ENCODE results near the gene STARD4. TPM values are rescaled to one million over a fixed set of nuclear protein-coding genes. Genes with fewer than 3 reads are reported as not detected.

Gene STARD4
- total RNA-seq, 1 donor from 2014 or later = 157 TPM

DNA sequence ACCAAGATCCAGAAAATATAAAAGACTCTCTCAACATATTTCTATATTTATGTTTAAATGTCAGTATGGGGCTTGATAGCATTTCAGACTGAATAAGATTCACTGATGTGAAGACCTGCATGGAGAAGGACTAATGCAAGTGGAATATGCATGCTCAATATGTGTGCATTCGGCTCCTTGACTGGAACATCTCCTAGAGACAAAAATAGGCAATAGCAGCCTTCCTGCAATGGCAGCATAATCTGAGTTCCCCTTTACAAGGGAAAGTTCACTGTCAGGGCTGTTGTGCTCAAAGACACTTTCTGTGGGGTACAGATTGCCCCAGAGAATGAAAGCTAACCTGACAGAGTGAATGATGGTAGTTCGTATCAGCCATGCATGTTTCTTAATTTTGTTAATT is 42.4 kb downstream of the STARD4 start:
- no peak overlapping the region for H3K27ac ChIP-seq
- TF ChIP-seq EZH2 (IDR thresholded peaks at IDR 0.05) = no peak
- no peak for TF ChIP-seq EZH2phosphoT487 (IDR thresholded peaks at IDR 0.05)
- H3K4me3 Mint-ChIP-seq = no peak overlapping the region

DNA sequence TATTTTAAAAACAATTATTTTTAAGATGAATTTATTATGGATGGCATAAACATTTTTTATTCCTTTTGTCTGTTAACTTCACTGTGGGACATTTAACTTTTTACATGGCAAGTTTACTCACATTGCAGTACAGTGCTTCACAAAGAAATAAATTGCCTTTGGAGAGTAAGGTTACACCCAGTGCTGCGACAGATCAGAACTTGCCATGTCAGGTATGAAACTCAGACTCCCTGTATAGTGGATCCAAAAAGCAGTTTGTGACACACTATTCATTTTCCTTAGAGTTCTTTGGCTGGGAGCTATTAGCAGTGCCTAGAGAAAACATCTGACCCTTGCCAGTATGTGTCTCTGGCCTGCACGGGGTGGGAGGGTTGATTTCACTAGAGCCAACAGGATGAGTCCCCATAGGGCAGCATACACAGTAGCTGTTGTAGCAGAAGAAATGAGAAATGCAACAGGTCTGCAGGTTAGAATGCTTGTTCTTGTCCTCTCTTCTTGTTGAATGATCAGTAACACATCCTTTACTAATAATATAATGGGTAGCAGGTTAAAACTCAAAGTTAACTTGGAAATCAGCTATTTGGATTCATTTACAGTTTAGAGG is 42.9 kb downstream of the STARD4 start:
- no peaks in the 10 kb centered on the region for H4K20me1 ChIP-seq (ENCODE audit: low read depth)
- no peaks in the 10 kb centered on the region for H3K4me1 Mint-ChIP-seq
- H3K4me1 ChIP-seq = no peaks in the 10 kb centered on the region
- H3K36me3 Mint-ChIP-seq = no peaks in the 10 kb centered on the region
- no peak overlapping the region for H3K27ac ChIP-seq
- H3K4me3 Mint-ChIP-seq = no peak overlapping the region
- no peaks in the 10 kb centered on the region for H3K79me2 ChIP-seq (ENCODE audit: low read depth)
- no peaks in the 10 kb centered on the region for H3K9me3 ChIP-seq (ENCODE audit: low read depth)
- no peaks in the 10 kb centered on the region for H3F3A ChIP-seq (ENCODE audit: low read depth)
- no peaks in the 10 kb centered on the region for H3K27me3 ChIP-seq
- no peak overlapping the region for H3K27ac Mint-ChIP-seq
- TF ChIP-seq EZH2 (IDR thresholded peaks at IDR 0.05) = no peak
- no peak overlapping the region for H3K4me2 ChIP-seq
- DNase-seq (ENCODE audit: low spot score) = no peak
- H2AFZ ChIP-seq (replicated peaks) = no peak overlapping the region
- H3K4me3 ChIP-seq = no peak overlapping the region
- H3K9me3 Mint-ChIP-seq = peaks cover 5% of the 10 kb centered on the region
- H3K9ac ChIP-seq = no peak overlapping the region
- H3K27me3 Mint-ChIP-seq (ENCODE audit: insufficient read depth, low read depth) = no peaks in the 10 kb centered on the region
- H3K36me3 ChIP-seq = no peaks in the 10 kb centered on the region

More for the DNA sequence above, 42.4 kb downstream of the STARD4 start:
- peaks cover 4% of the 10 kb centered on the region for H3K9me3 Mint-ChIP-seq
- no peaks in the 10 kb centered on the region for H4K20me1 ChIP-seq (ENCODE audit: low read depth)
- H3K4me1 Mint-ChIP-seq = no peaks in the 10 kb centered on the region
- no peaks in the 10 kb centered on the region for H3K36me3 ChIP-seq
- H3K27ac Mint-ChIP-seq = no peak overlapping the region
- no peaks in the 10 kb centered on the region for H3K27me3 Mint-ChIP-seq (ENCODE audit: insufficient read depth, low read depth)
- H2AFZ ChIP-seq (replicated peaks) = no peak overlapping the region
- H3K9me3 ChIP-seq (ENCODE audit: low read depth) = no peaks in the 10 kb centered on the region
- H3K4me3 ChIP-seq = no peak overlapping the region
- H3K79me2 ChIP-seq (ENCODE audit: low read depth) = no peaks in the 10 kb centered on the region
- H3K9ac ChIP-seq = no peak overlapping the region
- H3K27me3 ChIP-seq = no peaks in the 10 kb centered on the region
- no peak for DNase-seq (ENCODE audit: low spot score)
- no peaks in the 10 kb centered on the region for H3K4me1 ChIP-seq
- H3F3A ChIP-seq (ENCODE audit: low read depth) = no peaks in the 10 kb centered on the region
- no peaks in the 10 kb centered on the region for H3K36me3 Mint-ChIP-seq
- no peak overlapping the region for H3K4me2 ChIP-seq

DNA sequence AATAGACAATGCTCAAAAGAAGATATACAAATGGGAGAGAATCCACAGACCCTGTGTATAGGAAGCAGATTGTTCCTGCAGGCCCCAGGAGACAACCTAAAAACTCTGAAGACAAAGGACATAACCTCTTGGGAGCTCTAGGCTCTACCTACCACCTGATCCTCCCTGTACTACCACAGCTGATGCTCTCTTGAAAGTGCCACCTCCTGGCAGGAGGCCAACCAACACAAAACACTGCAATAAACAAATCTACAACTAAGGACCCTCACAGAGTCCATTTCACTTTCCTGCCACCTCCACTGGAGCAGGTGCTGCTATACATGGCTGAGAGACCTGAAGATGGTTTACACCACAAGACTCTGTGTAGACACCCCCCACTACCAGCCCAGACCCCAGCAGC is 49.0 kb downstream of the STARD4 start:
- H3K4me2 ChIP-seq = no peak overlapping the region
- DNase-seq (ENCODE audit: low spot score) = no peak
- TF ChIP-seq, protein P1, sequence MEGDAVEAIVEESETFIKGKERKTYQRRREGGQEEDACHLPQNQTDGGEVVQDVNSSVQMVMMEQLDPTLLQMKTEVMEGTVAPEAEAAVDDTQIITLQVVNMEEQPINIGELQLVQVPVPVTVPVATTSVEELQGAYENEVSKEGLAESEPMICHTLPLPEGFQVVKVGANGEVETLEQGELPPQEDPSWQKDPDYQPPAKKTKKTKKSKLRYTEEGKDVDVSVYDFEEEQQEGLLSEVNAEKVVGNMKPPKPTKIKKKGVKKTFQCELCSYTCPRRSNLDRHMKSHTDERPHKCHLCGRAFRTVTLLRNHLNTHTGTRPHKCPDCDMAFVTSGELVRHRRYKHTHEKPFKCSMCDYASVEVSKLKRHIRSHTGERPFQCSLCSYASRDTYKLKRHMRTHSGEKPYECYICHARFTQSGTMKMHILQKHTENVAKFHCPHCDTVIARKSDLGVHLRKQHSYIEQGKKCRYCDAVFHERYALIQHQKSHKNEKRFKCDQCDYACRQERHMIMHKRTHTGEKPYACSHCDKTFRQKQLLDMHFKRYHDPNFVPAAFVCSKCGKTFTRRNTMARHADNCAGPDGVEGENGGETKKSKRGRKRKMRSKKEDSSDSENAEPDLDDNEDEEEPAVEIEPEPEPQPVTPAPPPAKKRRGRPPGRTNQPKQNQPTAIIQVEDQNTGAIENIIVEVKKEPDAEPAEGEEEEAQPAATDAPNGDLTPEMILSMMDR (IDR thresholded peaks at IDR 0.05) = no peak
- TF ChIP-seq EZH2phosphoT487 (IDR thresholded peaks at IDR 0.05) (no peak), EZH2 (IDR thresholded peaks at IDR 0.05) (no peak)
- no peaks in the 10 kb centered on the region for H3K27me3 ChIP-seq
- H3K27ac Mint-ChIP-seq = no peak overlapping the region
- no peak overlapping the region for H3K9ac ChIP-seq
- H4K20me1 ChIP-seq (ENCODE audit: low read depth) = no peaks in the 10 kb centered on the region
- H3K9me3 Mint-ChIP-seq = peaks cover 11% of the 10 kb centered on the region
- H3K36me3 Mint-ChIP-seq = no peaks in the 10 kb centered on the region
- no peaks in the 10 kb centered on the region for H3K4me1 ChIP-seq
- H3K36me3 ChIP-seq = no peaks in the 10 kb centered on the region
- H2AFZ ChIP-seq (replicated peaks) = peak overlapping the region; percentile 57
- H3K27ac ChIP-seq = no peak overlapping the region
- H3K27me3 Mint-ChIP-seq (ENCODE audit: insufficient read depth, low read depth) = no peaks in the 10 kb centered on the region
- peaks cover 4% of the 10 kb centered on the region for H3K4me1 Mint-ChIP-seq
- H3K79me2 ChIP-seq (ENCODE audit: low read depth) = no peaks in the 10 kb centered on the region
- no peak overlapping the region for H3K4me3 Mint-ChIP-seq
- no peak overlapping the region for H3K4me3 ChIP-seq
- H3F3A ChIP-seq (ENCODE audit: low read depth) = no peaks in the 10 kb centered on the region
- no peaks in the 10 kb centered on the region for H3K9me3 ChIP-seq (ENCODE audit: low read depth)

DNA sequence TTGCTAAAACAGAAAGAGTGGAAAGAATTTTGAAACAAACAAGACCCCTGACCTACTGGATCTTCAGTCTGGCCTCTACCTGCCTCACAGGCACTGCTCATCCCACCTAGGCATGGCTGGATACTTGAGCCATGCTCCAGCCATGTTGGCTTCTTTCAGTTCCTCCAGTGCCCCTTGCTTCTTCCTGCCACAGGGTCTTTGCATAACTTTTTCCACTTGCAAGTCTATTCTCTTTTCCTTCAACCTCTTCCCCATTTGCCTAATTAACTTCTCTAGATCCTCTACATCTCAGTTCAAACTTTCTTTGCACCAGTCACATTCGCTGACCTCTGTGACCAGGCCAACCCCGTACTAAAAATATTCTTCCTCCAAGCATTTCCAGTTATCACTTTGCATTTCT is 50.4 kb downstream of the STARD4 start:
- Mint-ChIP-seq H3K27ac (no peak overlapping the region), H3K4me3 (no peak overlapping the region), H3K9me3 (peaks cover 11% of the 10 kb centered on the region), H3K36me3 (no peaks in the 10 kb centered on the region), H3K4me1 (peaks cover 12% of the 10 kb centered on the region), H3K27me3 (ENCODE audit: insufficient read depth, low read depth) (no peaks in the 10 kb centered on the region)
- Histone ChIP-seq H3K9me3 (ENCODE audit: low read depth) (no peaks in the 10 kb centered on the region), H3K4me3 (no peak overlapping the region), H3K36me3 (no peaks in the 10 kb centered on the region), H3K4me2 (no peak overlapping the region), H3K4me1 (no peaks in the 10 kb centered on the region), H3F3A (ENCODE audit: low read depth) (no peaks in the 10 kb centered on the region), H4K20me1 (ENCODE audit: low read depth) (no peaks in the 10 kb centered on the region), H2AFZ (replicated peaks) (no peak overlapping the region), H3K27me3 (no peaks in the 10 kb centered on the region), H3K27ac (no peak overlapping the region), H3K9ac (no peak overlapping the region), H3K79me2 (ENCODE audit: low read depth) (no peaks in the 10 kb centered on the region)
- DNase-seq (ENCODE audit: low spot score) = no peak
- TF ChIP-seq EZH2phosphoT487 (IDR thresholded peaks at IDR 0.05) = no peak
- no peak for TF ChIP-seq EZH2 (IDR thresholded peaks at IDR 0.05)
- TF ChIP-seq, protein P1 (IDR thresholded peaks at IDR 0.05) = no peak

Data from neural progenitor cell (in vitro differentiated cells).